Mucosa of descending colon (tissue), 3 donors: ENCODE results near the gene PRKCZ. TPM values are rescaled to one million over a fixed set of nuclear protein-coding genes. Genes with fewer than 3 reads are reported as not detected.

Experiments
- ATAC-seq: fragments of 200-7000 bp; cut with Tn5 transposase; one replicate; pipeline ENCODE4 v1.9.1; 2020; ENCODE audit warnings: mild to moderate bottlenecking, moderate library complexity
- DNase-seq, 3 donors: peaks; one replicate each; pipeline ENCODE4 v3.0.0-alpha.2; 2020
- H3K36me3 ChIP-seq: fragments of 200-600 bp; one replicate; pipeline ENCODE4 v1.8.0; 2021; ENCODE audit warnings: low read depth, mild to moderate bottlenecking
- H3K4me1 ChIP-seq: fragments of 200-600 bp; one replicate; pipeline ENCODE4 v1.8.0; 2021; ENCODE audit warnings: low read depth, mild to moderate bottlenecking
- H3K4me3 ChIP-seq: fragments of 200-600 bp; one replicate; pipeline ENCODE4 v1.8.0; 2021; ENCODE audit warnings: mild to moderate bottlenecking
- H3K9me3 ChIP-seq: fragments of 200-600 bp; one replicate; pipeline ENCODE4 v1.8.0; 2021; ENCODE audit warnings: mild to moderate bottlenecking
- intact Hi-C, 2 donors: fragments of 100-400 bp; cut with DNase I in 1 of 2; cut with micrococcal nuclease in 1 of 2; formaldehyde crosslinking; loops; one replicate each; pipeline versions ENCODE4 v1.11.0 to v1.11.1; 2022; cut with DNase I, micrococcal nuclease
- total RNA-seq, 3 donors: library from RNA; stranded (reverse); fragmentation: NEBNext Ultra II Directional in 2 of 3; extraction: Animal tissue kit (Norgen Biotek cat#: 25700) in 2 of 3; gene quantifications; one replicate each; pipeline versions ENCODE4 v1.2.1 to v1.2.4, GENCODE V29; 2021 to 2023
- TF ChIP-seq, protein P1 (sequence below): fragments of 200-600 bp; IDR thresholded peaks from one replicate; pipeline ENCODE4 v1.8.0; 2022; ENCODE audit warnings: antibody characterized with exemption, mild to moderate bottlenecking
- donor health status: DM: no; HTN: no; CAD: no; lungs with moderate emphysema.
- donor health status: DM: no; HTN: no; CAD: no.
- donor health status: DM: no; HTN: yes; CAD: no.

PRKCZ gene
- total RNA-seq, 3 donors from 2014 or later = 38.9 to 80.2 (median 53.7) TPM

DNA sequence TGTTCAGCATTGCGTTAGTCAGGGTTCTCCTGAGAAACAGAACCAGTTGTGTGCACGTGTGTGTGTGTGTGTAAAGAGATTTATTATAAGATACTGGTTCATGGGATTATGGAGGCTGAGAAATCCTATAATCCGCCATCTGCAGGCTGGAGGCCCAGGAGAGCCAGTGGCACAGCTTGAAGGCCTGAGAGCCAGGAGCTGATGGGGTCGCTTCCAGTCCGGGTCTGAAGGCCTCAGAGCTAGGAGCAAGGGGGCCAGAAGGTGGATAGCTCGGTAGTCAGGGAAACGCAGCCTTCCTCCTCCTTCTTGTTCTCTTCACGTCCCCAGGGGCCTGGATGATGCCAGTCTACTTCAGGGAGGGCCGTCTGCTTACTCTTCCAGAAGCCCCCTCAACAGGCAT is 106.7 kb downstream of the PRKCZ start:
- H3K4me3 ChIP-seq = no peak overlapping the region
- ATAC-seq (no peak), DNase-seq (no peak)
- TF ChIP-seq, protein P1, sequence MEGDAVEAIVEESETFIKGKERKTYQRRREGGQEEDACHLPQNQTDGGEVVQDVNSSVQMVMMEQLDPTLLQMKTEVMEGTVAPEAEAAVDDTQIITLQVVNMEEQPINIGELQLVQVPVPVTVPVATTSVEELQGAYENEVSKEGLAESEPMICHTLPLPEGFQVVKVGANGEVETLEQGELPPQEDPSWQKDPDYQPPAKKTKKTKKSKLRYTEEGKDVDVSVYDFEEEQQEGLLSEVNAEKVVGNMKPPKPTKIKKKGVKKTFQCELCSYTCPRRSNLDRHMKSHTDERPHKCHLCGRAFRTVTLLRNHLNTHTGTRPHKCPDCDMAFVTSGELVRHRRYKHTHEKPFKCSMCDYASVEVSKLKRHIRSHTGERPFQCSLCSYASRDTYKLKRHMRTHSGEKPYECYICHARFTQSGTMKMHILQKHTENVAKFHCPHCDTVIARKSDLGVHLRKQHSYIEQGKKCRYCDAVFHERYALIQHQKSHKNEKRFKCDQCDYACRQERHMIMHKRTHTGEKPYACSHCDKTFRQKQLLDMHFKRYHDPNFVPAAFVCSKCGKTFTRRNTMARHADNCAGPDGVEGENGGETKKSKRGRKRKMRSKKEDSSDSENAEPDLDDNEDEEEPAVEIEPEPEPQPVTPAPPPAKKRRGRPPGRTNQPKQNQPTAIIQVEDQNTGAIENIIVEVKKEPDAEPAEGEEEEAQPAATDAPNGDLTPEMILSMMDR = no peak
- intact Hi-C loops = no loop called here
- H3K9me3 ChIP-seq = no peaks in the 10 kb centered on the region
- H3K36me3 ChIP-seq = no peaks in the 10 kb centered on the region
- no peaks in the 10 kb centered on the region for H3K4me1 ChIP-seq

DNA sequence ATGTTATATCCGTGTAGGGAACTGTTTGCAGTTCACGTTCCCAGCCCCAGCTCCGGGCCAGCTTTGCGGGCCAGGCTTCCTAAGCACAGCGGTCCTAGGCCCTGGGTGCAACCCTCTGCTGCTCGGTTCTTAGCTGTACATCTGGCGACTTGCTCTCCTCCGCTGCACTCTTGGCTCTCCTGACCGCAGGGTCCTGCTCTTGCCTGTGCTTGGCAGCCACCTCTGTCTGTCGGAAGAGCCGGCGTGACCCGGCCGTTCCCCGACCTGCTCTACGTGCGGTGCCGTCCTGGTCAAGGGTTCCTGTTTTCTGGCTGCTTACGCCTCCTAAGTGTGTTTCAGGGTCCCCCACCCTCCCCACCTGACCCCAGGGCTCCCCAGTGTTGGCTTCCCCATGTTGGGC is 107.6 kb downstream of the PRKCZ start:
- H3K4me1 ChIP-seq = no peaks in the 10 kb centered on the region
- no peaks in the 10 kb centered on the region for H3K9me3 ChIP-seq
- ATAC-seq (no peak), DNase-seq (no peak)
- H3K36me3 ChIP-seq = no peaks in the 10 kb centered on the region
- no peak overlapping the region for H3K4me3 ChIP-seq
- intact Hi-C loops = no loop called here
- TF ChIP-seq, protein P1 = no peak

DNA sequence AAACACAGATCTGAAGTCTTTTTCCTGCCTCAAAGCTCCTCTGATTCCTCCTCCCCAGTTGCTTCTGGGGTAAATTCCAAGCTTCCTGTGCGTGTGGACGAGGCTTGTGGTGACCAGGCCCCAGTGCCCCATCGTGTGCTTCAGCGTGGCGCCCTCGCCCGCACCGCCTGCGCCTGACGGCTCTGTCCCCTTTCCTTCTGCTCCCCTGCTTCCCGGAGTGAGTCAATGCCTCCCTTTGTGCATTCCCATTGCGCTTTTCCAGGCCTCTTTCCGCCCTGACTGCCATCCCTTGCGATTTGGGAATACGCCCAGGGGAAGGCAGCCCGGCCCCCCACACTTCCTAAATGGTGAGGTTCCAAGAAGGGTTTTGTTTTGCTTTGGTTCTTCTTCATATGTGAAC is 108.1 kb downstream of the PRKCZ start:
- TF ChIP-seq, protein P1 = no peak
- intact Hi-C loops = no loop called here
- Histone ChIP-seq H3K4me1 (no peaks in the 10 kb centered on the region), H3K9me3 (no peaks in the 10 kb centered on the region), H3K36me3 (no peaks in the 10 kb centered on the region), H3K4me3 (no peak overlapping the region)
- DNase-seq (no peak), ATAC-seq (no peak)

DNA sequence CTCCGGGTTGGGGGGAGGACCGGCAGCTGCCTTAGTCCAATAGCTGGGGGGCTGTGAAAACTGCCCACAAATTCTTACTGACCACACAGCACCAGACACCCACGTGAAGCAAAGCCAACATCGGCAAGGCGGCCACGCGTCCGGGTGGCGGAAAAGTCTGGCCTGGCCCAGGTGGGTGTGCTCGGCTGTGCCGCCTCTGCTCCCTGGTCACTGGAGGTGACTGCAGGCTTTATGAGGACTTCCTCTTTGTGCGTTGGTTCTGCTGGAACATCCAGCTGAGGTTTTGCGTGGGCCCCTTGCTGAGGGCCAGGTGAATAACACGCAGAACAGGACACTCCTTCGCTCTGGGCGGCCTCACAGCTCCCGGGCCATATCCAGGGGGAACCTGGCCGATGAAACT is 108.9 kb downstream of the PRKCZ start:
- no peaks in the 10 kb centered on the region for H3K4me1 ChIP-seq
- intact Hi-C loops = no loop called here
- no peak overlapping the region for H3K4me3 ChIP-seq
- TF ChIP-seq, protein P1 = no peak
- ATAC-seq (no peak), DNase-seq (no peak)
- no peaks in the 10 kb centered on the region for H3K36me3 ChIP-seq
- no peaks in the 10 kb centered on the region for H3K9me3 ChIP-seq

DNA sequence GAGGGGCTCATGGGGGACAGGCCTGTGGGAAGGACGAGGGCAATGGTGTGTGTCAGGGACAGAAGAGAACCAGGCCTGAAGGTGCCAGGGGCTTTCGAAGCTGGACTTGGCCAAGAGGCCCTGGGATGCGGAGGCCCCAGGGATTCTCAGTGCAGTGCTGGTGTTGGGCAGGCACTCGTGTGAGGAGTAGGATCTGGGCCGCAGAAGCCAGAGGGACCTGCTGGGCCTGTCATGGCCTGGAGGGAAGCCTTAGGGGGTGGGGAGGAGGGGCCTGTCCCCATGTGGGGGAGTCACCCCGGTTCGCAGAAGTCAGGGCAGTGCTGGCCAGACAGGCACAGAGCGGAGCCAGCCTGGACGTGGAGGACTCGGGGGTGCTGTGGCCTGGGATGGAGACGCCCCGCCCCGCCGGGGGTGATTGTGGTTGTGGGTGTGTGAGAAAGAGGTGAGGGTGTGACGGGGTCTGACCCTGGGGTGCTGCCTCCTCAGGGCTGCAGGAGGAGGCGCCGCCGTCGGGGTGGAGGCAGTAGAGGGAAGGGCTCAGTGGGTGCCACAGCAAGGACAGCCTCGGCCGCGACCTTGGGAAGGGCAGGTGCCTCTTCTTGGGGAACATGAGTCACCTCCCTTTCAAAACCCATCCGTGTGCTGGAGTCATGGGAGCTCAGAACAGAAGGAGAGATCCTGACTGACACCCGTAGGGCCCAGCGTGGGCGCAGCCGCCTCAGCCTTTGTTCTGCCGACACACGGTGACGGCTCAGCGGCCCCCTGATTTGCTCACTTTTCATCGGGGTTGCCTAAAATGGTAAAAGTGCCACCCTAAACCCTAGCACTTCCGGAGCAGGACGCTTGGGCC is 110.5 kb downstream of the PRKCZ start:
- Histone ChIP-seq H3K4me1 (no peaks in the 10 kb centered on the region), H3K9me3 (no peaks in the 10 kb centered on the region), H3K36me3 (no peaks in the 10 kb centered on the region), H3K4me3 (no peak overlapping the region)
- DNase-seq (no peak), ATAC-seq (no peak)
- intact Hi-C loops = no loop called here
- TF ChIP-seq, protein P1 = no peak
